Activated gamma-delta T cell treated with anti-CD3 and anti-CD28 coated beads, Interleukin-2, amount 50 U/mL, for 16 hours (primary cell): ENCODE measurements around the gene CUZD1.
"Not testable (repeated sequence)": the region's sequence is repeated elsewhere in the genome, so short reads cannot be mapped to it uniquely, and the experiment has no call there.

ENCODE experiments used
- DNase-seq: peaks from one replicate; pipeline ENCODE4 v3.0.0-alpha.2; 2020; ENCODE audit warnings: low read depth

CUZD1 gene, protein sequence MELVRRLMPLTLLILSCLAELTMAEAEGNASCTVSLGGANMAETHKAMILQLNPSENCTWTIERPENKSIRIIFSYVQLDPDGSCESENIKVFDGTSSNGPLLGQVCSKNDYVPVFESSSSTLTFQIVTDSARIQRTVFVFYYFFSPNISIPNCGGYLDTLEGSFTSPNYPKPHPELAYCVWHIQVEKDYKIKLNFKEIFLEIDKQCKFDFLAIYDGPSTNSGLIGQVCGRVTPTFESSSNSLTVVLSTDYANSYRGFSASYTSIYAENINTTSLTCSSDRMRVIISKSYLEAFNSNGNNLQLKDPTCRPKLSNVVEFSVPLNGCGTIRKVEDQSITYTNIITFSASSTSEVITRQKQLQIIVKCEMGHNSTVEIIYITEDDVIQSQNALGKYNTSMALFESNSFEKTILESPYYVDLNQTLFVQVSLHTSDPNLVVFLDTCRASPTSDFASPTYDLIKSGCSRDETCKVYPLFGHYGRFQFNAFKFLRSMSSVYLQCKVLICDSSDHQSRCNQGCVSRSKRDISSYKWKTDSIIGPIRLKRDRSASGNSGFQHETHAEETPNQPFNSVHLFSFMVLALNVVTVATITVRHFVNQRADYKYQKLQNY

DNA sequence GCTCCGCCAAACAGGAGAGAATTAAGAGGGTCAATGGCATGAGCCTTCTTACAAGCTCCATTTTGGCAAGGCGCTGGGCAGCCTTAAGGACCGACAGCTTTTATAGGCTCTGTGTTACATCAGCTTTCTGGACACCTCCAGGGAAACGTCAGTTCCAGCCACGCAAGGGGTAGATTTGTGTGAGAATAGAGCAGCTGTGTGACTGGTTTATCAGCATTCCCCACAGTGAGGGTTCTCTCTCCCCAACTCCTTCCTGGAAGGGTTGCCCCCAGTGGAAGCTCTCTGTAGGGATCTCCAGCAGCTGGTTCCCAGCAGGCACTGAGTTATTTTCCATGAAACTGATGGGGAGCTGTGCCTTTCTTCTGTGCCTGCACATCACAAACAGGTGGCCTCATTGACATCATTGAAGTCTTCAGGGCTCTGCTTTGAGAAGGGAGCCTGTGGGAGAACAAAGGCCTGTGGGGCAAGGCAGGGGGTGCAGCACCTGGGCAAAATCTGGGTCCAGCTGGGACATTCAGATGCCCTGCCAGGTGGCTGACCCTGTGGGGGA, at the start of gene CUZD1:
Gene CUZD1 (minus strand): TSS at position 75 of the 550 bp plus-strand sequence. CDS start 14 bp downstream, at position 61.
- no peak for DNase-seq

DNA sequence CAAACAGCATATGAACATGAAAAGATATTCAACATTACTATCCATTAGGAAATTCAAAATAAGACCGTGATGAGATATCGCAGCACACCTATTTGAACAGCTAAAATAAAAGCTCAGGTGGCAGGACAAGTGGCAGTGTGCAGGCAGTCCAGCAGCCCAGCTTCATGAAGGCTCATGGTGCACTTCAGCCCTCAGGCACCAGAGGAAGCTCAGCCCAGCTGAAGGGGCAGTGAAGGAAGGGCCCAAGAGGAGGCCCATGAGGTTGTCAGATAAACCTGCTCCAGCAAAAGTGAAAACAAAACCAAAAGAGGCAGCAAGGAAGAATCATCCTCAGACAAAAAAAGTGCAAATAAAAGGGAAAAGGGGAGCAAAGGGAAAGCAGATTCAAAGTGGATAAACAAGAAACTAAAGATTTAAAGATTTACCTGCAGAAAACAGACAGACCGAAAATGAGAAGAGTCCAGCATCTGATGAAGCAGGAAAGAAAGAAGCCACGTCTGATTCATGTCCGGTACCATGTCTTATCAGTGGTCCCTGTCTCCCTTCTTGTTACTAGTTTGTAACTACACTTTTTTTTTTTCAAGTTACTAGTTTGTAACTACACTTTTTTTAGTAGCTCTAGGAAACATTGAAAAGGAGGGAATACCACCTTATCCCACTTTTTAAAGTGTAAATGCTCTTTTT, 48.7 kb upstream of the CUZD1 start:
- no peak for DNase-seq

DNA sequence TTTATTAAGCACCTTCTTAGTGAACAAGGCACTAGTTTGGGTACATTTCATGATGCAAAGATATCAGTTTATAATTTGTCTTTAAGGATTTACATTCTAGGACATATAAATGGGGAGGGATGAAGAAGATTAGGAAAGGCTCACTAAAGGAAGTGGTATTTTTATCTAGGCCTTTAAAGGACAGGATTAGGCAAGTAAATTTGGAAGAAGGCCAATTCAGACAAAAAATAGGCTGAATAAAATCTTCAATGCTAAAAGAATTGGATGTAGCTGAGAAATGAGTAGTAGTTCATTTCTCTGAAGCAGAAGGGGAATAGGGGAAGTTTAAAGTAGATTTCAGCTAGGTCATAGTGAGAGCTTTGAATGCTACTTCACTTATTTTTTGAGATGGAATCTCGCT, 38.5 kb upstream of the CUZD1 start:
- no peak for DNase-seq

DNA sequence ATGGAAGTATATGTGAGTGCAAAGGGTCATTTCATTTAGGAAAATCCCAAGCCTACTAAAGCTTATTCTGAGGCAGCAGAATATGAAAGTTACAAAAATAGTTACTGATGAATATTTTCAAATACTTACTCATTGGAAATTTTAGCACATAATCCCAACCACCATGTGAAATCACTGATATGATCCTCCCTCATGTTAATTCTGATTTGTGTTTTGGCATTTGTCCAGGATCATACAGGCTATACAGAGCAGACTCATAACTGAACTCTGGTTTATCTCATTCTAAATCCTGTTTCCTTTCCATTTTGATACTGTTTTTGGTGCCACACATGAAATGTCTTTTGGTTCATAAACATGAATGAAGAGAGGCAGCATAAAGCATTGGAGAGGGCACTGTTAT, 37.1 kb upstream of the CUZD1 start:
- DNase-seq, result no peak

DNA sequence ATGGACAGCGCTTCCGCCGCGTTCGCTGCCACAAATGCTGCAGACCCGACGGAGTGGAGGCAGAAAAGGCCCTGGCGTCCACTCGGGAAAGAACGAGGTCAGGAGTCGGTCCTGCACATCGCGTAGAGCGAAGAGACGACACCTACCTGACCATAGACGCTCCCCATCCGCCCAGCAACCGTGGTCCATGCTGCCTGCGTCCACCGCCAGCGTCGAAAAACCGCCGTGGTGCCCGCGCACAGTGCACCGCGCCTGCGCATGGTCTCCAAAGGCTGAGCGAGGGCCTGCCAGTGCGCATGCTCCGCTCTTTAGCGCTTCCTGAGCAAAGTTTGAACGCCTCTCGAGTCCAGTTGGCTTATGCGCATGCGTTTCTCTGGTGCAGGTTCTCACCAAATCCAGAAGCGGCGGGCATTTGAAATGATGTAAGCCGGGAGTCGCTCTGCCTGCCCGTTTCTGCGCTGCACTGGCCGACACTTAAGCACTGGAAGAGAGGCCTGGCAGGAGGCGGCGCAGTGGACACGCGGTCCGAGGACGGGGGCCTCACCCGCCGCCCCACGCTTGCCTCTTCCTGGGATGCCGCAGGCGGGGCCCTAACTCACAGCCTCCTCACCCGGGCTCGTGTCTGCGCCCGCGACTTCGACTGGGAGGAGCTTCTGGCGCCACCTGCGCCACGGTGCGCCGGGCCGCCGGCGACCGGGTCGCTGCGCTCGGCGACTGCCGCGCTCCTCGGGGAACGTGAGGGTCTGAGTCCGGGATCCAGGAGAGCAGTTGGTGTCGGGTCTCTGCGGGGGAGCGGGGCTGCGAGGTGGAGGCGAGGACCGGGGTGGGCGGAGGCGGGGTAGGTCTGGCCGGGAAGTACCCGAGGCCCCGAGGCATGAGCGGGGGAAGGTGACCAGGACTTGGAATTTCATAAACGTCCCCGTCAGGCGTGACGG, 33.9 kb upstream of the CUZD1 start, which contains the start of gene FAM24B:
Gene FAM24B (minus strand): TSS at position 243 of the 935 bp plus-strand sequence. CDS start 29,066 bp downstream, outside the sequence.
- peak; percentile 90 for DNase-seq

DNA sequence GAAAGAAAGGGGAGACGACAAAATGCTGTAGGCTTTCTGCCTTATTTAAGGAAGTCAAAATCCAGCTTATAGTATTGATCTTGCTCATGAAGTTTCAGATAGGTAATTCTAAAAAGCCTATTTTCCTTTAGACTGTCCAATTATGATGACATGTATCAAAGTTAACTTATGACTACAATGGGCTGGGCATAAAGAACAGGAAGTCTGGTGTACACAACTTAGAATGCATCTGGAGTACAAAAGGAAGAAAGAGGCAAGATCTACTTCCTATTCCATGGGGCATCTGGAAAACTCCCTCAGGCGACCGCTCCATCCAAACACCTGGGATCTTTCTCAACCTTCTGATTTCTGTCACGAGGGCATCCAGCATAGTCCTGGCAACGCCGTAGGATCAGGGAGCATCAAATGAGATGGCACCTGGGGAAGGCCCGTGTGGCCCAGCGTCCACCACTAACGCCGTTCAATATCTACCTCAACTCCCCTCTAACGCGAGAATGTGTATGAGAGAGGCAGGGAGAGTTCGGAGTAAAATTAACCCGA, 33.2 kb upstream of the CUZD1 start:
- DNase-seq, result no peak

DNA sequence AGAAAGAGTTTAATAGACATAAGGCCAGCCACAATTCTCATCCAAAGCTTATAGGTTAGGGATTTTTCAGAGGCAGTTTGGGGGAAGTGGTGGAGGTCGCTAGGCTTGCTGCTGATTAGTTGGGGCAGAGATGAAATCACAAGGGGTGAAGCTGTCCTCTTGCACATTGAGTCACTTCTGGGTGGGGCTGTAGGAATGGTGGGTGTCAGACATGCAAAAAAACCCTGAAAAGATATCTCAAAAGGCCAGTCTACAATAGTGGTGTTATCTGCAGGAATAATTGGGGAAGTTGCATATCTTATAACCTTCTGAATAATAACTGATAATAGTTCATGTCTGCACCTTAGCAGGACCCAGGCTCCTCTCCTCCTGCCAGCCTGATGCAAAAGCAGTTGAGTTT, 31.6 kb upstream of the CUZD1 start:
- no peak for DNase-seq

DNA sequence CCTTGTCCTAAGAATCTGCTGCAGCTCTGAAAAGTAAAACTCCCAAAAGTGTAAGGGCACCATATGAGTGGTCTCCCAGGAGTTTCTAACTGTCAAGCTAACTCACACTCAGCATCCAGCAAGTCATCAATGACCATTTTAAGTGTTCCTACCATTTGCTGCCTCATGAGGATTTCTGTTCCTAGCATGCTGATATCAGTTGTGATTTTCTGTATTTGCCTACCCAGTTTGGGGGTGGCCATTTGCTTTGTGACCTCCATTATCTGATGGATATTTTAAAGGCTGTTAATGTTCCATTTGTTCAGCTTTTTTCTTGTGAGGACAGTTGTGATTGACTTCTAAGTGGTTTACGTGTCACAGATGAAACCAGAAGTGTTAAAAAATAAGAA, 30.8 kb upstream of the CUZD1 start:
- DNase-seq, result no peak

DNA sequence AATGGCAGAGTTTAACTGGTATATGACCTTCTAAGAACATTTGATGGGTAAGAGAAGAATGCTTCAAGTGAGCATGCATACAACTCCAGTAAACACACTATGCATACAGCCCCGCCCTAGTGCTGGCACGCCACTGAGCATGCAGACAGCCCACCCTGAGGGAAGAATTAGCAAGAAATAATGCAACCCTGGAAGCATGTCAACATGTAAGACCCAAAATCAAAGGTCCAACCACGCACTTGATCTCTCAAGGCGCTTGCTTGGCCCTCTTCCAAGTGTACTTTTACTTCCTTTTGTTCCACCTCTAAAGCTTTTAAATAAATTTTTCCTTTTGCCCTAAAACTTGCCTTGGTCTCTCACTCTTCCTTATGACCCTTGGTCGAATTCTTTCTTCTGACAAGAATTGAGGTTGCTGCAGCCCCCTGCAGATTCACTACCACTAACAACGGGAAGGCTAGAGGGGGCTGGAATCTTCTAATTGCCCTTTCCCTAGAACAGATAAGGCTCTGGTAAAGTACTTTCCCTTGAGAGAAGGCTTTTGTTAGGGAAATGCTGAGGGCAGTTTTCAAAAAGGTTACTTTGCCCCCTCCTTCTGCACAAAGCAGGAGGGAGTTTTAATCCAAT, 30.3 kb upstream of the CUZD1 start:
- DNase-seq, result no peak

DNA sequence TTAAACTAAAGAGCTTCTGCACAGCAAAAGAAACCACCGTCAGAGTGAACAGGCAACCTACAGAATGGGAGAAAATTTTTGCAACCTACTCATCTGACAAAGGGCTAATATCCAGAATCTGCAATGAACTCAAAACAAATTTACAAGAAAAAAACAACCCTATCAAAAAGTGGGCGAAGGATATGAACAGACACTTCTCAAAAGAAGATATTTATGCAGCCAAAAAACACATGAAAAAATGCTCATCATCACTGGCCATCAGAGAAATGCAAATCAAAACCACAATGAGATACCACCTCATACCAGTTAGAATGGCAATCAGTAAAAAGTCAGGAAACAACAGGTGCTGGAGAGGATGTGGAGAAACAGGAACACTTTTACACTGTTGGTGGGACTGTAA, 26.3 kb upstream of the CUZD1 start:
- DNase-seq, result not testable (repeated sequence)

DNA sequence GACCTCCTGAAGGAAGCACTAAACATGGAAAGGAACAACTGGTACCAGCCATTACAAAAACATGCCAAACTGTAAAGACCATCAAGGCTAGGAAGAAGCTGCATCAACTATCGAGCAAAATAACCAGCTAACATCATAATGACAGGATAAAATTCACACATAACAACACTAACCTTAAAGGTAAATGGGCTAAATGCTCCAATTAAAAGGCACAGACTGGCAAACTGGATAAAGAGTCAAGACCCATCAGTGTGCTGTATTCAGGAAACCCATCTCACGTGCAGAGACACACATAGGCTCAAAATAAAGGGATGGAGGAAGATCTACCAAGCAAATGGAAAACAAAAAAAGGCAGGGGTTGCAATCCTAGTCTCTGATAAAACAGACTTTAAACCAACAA, 23.1 kb upstream of the CUZD1 start:
- DNase-seq, result not testable (repeated sequence)

DNA sequence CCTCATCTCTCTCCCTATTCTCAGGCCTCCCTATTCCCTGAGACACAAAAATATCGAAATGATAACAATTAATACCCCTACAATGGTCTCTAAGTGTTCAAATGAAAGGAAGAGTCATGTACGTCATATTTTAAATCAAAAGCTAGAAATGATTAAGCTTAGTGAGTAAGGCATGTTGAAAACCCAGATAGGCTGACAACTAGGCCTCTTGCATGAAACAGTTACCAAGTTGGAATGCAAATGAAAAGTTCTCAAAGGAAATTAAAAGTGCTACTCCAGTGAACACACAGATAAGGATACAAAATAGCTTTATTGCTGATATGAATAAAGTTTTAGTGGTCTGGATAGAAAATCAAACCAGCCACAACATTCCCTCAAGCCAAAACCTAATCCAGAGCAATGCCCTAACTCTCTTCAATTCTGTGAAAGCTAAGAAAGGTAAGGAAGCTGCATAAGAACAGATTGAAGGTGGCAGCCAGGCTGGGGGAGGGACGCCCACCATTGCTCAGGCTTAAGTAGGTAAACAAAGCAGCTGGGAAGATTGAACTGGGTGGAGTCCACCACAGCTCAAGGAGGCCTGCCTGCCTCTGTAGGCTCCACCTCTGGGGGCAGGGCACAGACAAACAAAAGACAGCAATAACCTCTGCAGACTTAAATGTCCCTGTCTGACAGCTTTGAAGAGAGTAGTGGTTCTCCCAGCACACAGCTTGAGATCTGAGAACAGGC, 21.3 kb upstream of the CUZD1 start:
- DNase-seq, result not testable (repeated sequence)

DNA sequence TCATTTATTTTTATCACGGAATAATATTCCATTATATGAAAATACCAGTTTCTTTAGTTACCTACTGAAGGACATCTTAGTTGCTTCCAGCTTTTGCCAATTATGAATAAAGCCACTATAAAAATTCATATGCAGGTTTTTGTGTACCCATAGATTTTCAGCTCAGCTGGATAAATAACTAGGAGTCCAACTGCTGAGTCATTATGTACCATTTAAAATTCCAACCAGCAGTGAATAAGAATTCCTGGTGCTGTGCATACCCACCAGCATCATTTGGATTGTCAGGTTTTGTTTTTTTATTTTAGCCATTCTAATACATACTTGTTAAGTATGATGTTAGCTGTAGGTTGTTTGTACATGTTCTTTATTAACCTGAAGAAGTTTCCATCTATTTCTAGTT, 19.2 kb upstream of the CUZD1 start:
- DNase-seq, result no peak

DNA sequence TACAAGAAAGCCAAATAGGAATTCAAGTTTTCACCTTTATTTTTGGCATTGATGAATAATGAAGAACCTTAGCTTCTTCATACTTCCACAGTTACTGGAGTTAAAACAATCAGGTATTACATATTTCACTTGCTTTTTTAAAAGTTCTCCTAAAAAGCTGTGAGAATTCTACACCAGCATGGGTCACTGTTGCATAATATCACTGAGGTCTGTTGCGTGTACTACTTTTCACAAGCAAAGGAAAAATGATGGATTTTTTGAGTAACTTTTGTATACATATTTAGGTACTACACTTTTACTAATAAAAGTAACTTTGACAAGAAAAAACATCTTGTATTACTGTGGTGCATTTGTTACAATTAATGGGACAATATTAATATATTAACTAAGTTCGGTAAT, 18.5 kb upstream of the CUZD1 start:
- no peak for DNase-seq

DNA sequence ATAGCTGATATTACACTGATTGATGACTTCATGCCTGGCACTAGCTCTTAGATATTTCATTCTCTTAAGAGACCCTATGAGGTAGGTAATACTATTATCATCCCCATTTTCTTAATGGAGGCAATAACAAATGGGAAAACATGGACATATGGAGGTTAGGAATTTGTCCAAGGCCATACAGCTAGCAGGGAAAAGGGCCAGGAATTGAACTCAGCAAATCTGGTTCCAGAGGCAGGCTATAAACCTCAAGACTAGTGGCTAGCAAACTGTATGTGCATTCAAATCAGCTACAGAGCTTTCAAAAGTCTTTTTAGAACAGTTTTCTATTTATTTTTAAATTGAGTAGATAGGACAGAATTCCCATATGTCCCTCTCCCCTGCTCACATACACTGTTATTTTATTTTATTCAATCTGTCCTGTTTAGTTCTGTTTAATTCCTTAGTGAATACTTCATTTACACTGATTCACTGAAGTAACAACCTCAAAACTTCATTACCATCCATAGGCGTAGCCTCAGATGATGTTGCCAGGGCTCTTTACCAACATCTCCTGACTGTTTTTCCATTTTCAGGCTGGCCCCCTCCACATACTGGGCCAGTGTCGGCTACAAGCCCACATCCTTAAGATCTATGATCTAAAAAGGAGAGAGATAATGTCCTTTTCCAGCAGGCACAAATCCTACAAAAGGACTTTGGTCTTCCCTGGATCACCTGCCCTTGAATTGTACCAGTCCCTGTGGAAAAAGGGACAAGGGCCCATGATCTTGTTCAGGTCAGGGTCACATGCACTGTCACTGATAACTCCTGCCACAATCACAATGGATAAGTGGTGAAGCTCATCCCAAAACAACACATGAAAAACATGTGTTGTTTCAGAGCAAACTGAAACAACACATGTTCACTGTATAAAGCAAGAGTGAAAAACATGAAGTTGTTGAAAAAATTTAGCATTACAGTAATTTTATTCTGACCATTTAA, 17.8 kb upstream of the CUZD1 start:
- no peak for DNase-seq

DNA sequence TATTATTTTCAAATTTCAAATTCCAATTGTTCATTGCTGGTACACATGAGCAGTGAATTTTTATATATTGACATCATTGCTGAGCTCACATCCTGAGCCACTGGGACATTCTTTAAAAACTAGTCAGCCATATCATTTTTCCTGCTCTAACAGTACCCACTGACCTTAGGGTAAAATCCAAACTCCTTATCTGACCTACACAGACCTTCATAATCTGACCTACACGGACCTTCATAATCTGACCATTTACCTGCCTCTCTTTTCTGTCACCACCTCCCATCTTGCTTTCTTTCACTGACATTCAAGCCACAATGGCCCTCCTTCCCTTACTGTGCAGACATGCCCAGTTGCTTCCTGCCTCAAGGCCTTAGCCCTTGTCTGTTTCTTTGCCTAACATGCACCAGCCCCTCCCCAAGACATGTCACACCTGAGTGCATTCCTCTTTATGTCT, 16.1 kb upstream of the CUZD1 start:
- DNase-seq, result no peak

DNA sequence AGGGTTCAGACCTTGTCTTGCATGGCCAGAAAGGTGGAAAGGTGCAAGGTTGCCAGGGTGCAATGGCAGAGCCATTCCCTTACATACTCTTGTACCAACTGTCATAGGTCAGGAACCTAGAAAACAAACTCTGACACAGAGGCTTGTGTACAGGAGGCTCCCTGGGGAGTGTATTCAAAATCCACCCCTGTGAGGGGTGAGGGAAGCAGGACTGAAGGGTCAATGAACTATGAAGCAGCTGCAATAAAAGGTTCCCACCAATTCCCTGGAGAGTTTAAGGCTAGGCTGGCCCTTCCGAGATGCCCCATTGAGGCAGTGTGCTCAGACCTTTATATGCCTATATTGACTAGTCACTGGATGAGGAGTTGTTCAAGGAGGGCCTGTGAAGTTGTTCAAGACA, 13.9 kb upstream of the CUZD1 start:
- DNase-seq, result no peak

DNA sequence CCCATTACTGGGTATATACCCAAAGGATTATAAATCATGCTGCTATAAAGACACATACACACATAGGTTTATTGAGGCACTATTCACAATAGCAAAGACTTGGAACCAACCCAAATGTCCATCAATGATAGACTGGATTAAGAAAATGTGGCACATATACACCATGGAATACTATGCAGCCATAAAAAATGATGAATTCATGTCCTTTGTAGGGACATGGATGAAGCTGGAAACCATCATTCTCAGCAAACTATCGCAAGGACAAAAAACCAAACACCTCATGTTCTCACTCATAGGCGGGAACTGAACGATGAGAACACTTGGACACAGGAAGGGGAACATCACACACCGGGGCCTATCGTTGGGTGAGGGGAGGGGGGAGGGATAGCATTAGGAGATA, 12.4 kb upstream of the CUZD1 start:
- DNase-seq, result not testable (repeated sequence)

DNA sequence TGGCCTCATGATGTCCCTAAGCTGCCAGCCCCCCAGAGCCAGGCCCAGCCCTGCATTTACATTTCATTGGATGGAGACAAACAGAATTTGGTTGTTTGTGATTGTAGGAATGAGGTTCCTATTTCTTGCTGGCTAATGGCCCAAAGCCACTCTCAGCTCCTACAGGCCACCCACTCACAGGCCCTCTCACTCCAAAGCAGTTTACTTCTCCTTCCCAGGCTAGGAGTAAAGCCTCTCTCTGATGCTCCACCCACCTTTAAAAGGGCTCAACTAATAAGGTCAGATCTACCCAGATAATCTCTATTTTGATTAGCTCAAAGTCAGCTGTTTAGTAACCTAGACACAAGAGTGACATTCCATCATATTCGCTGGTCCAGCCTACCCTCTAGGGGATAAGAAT, 11.2 kb upstream of the CUZD1 start:
- no peak for DNase-seq
